HG03457 (cell line): ENCODE measurements around the gene GLRX5.

ENCODE experiments used
- ATAC-seq: cut with Tn5 transposase; IDR thresholded peaks from one replicate; pipeline ENCODE4 v1.9.1; 2021; ENCODE audit warnings: moderate number of reproducible peaks; ENCODE audit not compliant: unreplicated experiment

GLRX5 gene

DNA sequence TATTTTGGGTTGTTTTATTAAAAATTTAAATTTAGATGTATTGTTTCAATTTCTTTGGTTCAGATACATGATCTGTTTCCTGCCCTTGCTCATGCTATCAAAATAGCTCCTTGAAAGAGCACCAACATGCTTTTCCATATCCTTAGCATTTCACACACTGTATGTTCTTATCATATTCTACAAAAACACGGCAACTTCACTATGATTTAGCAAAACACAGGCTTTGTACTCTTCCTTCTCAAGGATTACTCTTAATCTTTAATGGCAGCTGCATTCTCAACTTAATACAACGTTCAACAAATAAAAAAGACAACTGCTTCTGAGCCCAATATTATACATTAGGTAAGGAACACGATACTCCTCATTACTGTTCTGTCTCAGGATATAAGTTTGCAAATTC is 2.9 kb upstream of the GLRX5 start:
- no peak for ATAC-seq

DNA sequence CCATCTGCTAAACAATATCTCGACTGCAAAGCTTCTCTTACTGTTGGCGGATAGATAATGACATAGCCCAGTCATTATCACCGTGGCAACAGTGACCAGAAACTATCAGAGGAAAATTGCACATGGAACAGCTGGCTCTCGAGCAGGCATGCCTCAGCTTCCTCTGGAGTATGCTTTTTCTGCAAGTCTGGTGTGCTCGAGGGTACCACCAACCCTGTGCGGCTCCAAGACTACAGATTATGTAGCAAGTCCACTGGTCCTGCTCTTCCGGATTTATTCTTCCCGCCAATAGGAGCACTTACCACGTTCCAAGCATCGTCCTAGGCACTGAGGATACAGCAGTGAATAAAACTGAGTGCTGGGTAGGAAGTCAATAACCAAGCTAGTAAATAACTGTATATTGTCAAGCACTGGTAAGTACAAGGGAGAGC is 1.4 kb upstream of the GLRX5 start:
- no peak for ATAC-seq

DNA sequence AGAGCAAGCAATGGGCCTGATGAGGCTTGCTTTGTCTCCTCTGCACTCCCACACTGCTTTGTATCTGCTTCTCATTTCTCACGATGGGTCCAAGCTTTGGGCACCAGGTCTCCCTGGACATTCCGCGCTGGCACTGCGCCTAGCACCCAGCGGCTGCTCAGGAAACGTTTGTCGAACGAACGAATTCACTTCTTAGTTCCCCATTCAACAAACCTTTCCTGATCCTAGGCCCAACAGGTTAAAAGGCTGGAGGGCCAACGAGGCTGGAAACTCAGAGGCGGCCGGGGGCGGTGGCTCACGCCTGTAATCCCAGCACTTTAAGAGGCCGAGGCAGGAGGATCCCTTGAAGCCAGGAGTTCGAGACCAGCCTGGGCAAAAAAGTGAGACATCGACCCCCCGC is 1.0 kb upstream of the GLRX5 start:
- ATAC-seq = no peak

DNA sequence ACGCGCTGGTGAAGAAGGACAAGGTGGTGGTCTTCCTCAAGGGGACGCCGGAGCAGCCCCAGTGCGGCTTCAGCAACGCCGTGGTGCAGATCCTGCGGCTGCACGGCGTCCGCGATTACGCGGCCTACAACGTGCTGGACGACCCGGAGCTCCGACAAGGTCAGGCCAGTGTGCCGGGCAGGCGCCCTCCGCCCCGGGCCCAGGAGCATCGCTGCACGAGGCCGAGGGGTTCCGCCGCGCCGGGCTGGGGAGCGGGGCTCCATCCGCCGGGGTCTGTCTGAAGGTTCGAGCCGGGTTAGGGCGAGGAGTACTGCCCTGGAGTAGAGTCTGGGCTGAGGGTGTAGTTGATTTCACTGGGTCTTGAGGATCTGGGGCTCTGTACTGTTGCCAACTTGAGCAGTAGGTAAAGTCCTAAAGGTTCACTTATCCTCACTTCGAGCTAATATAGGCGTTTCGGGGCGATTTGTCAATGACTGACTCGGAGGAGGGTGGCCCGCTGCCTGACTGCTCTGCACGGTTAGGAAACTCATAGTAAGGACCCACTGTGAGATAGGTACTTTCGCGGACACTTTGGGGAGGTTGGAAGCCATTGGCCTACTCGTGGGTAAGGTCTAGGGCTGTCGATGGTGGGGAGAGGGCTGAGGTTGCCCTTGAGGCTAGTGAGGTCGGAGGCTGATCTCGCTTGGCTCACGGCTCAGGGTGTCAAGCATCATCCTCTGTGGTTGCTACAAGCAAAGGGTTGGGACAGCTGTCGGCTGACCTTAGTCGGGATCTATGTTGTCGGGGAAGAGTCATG is 574 bp downstream of the GLRX5 start:
- no peak for ATAC-seq

DNA sequence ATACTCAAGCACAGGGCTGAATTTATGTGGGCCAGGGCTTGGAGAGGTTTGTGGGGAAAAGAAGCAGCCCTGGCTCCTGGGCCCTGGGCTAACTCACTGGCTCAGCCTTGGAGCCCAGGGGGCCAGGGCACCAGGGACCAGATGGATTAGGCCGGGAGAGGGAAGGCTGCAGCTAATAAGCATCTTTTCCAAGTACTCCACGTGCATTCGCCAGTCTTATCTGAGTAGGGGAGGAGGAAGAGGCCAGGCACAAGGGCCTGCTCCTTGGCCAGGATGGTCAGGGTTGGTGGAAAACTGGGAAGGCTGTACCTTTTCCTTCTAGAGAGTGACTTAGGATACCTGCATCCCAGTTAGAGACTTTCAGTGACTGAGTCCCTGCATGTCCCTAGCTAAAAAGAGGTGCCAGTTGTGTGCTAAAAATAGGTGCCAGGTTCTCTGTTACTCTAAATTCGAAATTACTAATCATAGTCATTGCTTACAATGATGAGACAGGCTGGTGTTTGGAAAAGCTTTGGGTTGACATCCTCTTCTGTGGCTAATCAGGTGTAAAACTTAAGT is 1.3 kb downstream of the GLRX5 start:
- ATAC-seq = no peak

DNA sequence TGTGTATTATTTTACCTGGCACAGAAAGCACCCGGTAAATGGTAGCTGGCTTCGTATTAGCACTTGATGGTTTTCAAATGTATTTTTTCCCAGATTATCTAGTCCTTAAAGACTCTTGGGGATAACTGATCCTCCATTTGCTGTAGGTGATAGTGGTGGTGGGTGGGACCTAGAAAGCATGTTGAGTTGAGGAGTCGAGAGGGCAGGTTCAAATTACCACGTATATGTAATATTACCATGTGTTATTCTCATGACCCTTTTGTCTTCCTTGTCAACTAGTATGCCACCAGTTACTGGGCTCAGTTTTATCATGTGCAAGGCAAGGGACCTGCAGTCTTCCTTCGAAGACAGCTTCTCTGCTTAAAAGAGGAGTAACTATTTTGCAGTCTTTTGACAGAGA is 1.8 kb downstream of the GLRX5 start:
- ATAC-seq = no peak

DNA sequence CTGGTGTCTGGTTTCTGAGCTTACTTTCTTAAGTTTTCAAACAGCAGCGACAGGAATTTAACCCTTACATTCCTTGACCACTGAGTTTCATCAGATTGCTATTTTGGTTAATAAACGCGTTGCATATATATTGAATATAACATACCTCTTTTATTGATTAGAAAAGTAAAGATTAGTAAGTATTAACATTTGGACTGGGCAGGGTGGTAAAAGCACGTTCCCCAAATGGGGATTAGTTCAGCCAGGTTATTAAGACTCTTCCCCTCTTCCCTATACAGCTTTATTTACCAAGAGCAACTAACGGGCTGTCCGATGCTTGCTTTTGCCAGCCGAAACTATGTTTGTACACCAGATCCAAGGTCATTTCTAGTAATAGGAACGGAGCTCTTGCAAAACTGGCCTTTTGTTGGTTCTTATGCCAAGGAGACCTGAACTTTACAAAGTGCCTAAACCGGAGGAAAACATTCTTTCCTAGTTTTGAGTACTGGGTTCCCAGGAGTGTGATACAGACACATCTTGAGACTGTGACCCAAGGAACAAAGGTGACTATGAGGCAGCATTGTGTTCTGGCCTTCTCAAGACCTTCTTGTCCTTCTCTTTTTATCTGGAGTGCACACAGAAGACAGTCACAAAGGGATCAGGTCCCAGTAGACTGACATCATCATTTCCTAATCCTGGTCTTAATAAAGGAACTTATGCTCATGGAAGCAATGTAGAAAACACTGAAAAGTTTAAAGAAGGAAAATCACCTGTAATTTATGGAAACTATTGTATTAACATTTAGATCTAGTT is 2.6 kb downstream of the GLRX5 start:
- no peak for ATAC-seq

DNA sequence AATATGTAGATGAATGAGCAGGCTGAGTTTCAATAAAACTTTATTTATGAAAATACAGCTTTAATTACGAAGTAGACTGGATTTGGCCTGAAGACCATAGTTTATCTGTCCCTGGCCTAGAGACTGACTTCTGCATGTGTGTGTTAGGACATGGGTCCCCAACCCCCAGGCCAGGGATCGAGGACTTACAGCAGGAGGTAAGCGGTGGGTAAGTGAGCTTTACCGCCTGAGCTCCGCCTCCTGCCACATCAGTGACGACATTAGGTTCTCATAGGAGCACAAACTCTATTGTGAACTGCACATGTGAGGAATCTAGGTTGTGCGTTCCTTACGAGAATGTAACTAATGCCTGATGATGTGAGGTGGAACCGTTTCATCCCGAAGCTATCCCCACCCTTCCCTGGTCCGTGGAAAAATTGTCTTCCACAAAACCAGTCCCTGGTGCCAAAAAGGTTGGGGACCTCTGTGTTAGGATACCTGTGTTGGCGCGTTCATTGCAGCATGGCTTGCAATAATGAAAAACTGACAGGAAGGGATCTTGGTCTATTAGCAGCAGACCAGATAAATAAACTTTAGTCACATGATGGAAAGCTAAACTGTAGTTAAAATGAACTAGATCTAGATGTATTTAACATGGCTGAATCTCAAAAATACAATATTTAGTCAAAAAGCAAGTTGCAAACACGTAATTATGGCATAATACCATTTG is 4.1 kb downstream of the GLRX5 start:
- ATAC-seq = no peak

DNA sequence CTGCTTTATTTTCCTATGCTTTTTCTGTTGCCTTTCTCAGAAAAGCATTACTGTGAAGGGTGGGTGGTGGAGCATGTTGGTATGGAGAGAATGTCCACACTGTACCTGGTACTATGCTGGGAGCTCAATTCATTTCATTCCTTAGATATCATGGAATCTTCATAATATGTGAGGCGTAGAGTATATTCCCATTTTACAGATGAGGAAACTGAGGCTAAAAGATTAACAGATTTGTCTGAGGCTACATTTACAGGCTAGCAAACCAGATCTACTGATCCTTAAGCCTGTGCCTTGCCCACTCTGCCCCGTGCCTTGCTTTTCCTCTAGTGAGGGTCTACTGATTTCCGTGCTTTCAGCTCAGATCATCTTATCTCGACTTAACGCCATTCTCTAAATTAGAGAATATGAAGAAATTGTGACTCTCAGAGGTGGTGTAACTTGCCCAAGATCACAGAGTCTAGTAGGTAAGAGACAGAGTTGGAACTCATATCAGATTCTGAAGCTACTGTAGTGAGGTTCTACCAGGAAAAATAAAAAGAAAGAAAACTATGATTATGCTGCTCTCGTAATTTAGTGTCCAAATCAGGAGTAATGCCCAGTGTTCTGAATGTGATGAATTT is 5.5 kb downstream of the GLRX5 start:
- ATAC-seq = no peak

DNA sequence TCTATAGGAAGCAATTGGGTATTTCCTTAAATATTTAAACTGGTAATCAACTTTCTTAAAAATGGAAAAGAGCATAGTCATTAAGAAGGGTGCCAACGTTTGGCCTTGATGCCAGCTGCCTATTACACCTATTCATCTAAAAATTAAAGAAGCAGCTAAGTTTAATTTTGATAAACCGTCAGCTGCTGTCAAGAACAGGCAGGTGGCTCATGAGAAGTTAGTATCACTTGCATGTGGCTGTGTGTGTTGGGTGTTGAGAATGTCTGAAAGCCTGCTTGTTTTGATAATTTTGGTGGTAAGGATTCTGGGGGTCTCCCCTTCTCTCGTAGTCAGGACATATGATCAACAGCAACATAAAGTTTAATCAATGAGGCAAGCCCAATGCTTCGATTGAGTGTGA is 6.5 kb downstream of the GLRX5 start:
- no peak for ATAC-seq

DNA sequence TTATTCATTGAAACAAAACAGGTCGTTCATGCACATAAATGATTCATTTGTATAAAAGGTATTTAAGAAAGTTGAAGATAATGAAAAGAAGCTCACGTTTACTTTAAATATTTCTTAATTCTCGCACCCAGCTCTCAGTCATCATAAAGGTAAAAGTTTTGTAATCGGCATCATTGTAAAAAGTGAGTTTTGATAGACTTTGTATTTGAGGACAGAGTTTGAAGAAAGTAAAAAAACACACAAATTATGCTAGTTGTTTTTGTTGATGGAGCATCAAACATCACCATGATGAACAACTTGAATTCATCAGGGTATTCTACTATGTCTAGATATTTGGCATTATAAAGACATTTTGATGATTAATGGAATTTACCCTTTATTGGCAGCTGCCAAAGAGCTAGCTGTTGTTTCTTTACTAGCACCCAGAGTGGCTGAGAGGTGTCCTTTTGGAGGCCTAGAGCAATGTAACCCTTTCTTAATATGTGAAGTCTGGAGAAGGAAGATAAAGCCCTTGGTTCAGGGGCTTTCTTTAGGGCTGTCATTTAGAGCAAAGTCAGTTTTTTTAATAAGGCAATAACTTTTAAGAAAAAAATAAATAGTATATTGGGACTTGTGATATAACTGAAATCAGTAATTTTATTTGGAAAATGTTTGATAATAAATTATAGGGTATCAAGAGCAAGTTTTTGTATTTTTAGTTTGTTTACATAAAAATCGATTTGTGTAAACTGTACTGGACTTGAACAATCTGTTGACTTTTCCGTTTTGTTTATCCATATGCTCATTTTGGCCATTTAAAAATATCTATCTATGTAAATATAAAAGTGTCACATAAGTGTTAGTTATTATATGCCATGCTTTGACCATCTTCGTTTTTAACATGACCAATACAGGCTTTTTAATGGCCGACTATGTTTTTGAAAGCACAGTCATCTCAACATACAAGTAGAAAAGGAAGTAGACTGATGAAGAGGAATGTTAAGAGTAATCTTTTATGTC is 7.4 kb downstream of the GLRX5 start:
- ATAC-seq = no peak

DNA sequence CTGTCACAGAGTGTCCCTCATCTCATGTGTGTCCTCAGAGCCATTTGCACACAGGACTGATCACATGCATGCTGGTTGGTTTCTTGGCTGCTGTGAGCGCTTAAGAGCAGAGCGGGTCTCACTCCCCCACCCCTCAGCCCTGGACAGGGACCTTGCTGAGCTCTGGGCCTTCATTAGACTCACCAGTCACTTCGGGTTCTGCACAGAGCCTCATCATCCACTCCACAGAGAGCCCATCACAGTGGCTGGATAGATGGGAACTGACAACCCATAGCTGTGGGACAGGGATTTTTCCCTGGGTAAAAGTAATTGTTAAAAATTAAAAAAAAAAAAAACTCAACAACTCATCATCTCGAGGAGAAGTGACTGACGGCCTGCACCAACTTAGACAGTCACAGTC is 8.2 kb downstream of the GLRX5 start:
- no peak for ATAC-seq

DNA sequence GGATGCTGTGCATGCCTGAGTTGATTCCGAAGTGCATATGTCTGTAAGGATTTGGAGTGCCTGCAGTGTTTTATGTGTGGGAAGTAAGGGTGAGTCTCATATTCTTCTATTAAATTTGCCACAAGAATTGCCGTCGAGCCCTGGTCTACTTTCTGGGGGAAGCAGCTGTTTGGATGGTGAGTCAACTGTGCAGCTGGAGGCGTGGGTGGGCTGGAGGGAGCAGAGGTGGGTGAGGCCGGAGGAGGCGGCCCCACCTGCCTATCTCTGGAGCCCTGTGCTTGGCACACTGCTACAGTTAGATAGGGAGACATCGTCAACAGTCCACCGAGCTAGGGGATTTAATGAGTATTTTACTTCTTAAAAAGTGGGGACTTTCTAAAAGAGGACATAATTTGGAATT is 9.7 kb downstream of the GLRX5 start:
- no peak for ATAC-seq

DNA sequence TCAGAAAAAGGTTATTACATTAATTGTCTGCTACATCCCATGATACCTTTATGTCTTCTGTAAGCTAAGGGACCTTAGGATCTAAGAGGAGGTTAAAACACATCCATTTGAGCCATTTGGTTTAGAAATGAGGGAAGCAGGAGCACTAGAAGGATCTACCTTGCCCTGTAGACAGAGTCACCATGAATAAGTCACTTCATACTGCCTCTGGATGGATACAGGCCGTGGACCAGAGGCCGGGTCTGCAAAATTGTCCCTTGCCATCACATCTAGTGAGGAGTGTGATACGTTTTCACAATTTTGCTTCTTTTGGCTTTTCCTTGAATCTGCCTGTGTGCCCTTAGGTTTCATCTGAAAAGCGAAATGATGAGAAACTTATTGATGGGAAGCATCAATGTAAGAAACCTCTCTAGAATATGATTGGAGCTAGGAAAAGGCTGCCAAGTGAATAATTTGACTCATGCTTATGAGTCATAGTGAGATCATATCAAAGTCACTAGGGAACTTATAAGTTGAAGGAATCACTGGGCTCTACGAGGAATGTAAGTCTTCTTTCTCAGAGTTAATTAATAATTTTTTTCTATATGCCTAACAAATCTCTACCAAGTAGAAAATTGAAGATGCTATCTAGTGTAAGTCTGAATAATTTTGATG is 10.8 kb downstream of the GLRX5 start:
- no peak for ATAC-seq

DNA sequence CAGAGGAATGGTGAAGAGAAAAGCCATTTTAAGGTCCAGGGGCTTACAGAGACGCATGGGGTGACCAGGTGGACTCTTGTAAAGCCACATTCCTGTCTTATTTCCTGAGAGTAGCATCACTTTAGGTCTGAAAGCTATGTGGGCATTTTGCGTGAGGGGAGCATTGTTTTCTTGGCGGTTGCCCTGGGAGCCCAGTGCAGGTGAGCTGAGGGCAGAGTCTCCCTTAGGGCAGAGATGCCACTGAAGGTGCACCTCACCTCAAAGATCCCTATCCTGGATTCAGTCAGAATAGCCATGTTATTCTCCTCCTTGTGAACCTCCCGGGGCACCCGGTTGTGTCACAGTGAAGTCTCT is 12.4 kb downstream of the GLRX5 start:
- ATAC-seq = no peak

DNA sequence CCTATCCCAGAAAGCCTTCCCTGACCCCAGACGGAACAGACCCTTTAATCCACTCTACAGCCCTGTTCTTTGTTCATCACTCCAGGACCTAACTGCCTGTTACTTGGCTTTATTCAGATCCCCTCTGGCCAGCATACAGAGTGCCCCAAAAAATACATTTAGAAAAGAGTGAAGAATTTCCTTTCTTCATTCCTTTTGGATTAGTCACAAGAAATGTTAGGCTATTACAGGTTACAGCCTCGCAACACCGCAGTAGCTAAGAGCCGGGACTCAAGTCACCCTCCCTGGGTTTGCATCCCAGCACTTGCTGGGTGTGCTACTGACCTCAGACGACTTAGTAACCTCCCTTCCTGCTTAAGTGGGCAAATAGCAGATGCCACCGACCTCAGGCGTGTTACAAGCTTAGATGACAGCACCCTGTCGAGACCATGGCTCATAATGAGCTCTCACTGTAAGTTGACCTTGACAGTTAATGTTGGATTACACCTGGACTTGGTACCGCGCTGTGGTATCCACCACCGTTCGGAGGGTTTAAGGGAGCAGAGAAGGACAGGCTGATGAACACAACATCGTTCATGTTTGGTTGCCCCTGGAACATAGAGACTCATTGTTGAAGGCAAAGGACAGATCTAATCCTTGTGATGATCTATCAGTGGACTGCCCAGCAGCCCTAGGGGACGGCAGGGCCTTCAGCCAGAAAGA is 12.9 kb downstream of the GLRX5 start:
- no peak for ATAC-seq

DNA sequence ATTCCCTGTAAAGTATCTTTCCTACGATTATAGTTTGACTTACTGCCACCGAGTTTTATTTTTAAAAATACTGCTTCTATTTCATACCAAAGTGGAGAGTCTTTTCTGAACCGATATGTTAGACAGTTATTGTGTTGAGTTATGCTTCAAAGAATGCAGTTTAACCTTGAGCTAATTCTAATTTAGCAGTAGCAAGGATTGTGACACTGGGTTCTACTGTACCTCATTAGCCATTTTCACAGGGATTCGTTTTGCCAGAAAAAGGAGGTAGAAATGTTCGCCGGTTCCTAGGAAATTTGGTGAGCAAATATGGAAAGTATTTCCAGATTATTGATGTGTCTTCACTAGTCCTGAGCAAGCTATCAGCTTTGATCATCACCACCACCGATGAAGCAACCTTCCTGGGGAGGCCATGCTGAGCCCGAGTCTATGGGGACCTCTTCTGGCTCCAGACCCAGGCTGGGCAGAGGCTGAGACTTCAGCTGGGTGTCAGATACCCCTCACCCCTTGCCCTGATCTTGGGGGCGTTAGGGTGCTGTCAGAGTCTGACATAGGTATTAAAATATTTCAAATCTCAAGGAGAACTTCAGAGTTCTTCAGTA is 13.6 kb downstream of the GLRX5 start:
- ATAC-seq = no peak
